Activated B cell treated with CpG ODN at 0.5 μM for 24 hours (primary cell): ENCODE results near the gene TBX2. TPM values are rescaled to one million over a fixed set of nuclear protein-coding genes. Genes with fewer than 3 reads are reported as not detected.
A peak's percentile ranks its signal among the peaks of the same experiment; 100 is the strongest.

ENCODE experiments used
- ATAC-seq: fragments of 200-7000 bp; cut with Tn5 transposase; one replicate; pipeline ENCODE4 v1.10.0; 2021; ENCODE audit warnings: low read depth, mild to moderate bottlenecking, moderate library complexity
- CTCF ChIA-PET: fragments of 350-600 bp; sonication (Branson Sonifier 250); formaldehyde crosslinking; loops from one replicate; lab custom pipeline; 2021; ENCODE audit warnings: antibody characterized with exemption; lab: Charles Lee
- POLR2A ChIA-PET: fragments of 350-600 bp; sonication (Branson Sonifier 250); formaldehyde crosslinking; loops from one replicate; lab custom pipeline; 2021; ENCODE audit warnings: antibody characterized with exemption; lab: Charles Lee
- DNase-seq: peaks from one replicate; pipeline ENCODE4 v3.0.0; 2022
- H3K27ac Mint-ChIP-seq: one replicate; pipeline ENCODE4 v1.8.0; 2020; ENCODE audit warnings: mixed read lengths
- H3K27me3 Mint-ChIP-seq: one replicate; pipeline ENCODE4 v1.8.0; 2021; ENCODE audit warnings: mixed read lengths
- H3K36me3 Mint-ChIP-seq: one replicate; pipeline ENCODE4 v1.8.0; 2021; ENCODE audit warnings: low read depth, mixed read lengths
- H3K4me1 Mint-ChIP-seq: one replicate; pipeline ENCODE4 v1.8.0; 2021; ENCODE audit warnings: mixed read lengths
- H3K4me3 Mint-ChIP-seq: one replicate; pipeline ENCODE4 v1.8.0; 2020; ENCODE audit warnings: mild to moderate bottlenecking, mixed read lengths
- H3K9me3 Mint-ChIP-seq: one replicate; pipeline ENCODE4 v1.8.0; 2020; ENCODE audit warnings: mixed read lengths
- CTCF ChIP-seq: fragments of 200-600 bp; IDR thresholded peaks from one replicate; pipeline ENCODE4 v1.8.0; 2022; ENCODE audit warnings: antibody characterized with exemption, mild to moderate bottlenecking
- intact Hi-C: fragments of 100-400 bp; cut with micrococcal nuclease; formaldehyde crosslinking; loops from one replicate; pipeline ENCODE4 v1.15.1; 2024
- total RNA-seq: library from RNA; stranded (reverse); gene quantifications from 2 replicates; pipeline ENCODE4 v1.2.3, GENCODE V29; 2022

The TBX2 gene
- total RNA-seq, 1 donor from 2014 or later = not detected

- ATAC-seq (peak; percentile 51), DNase-seq (no peak)
- Mint-ChIP-seq H3K27ac (no peak overlapping the region), H3K4me3 (peak overlapping the region; percentile 75), H3K9me3 (no peaks in the 10 kb centered on the region), H3K36me3 (no peaks in the 10 kb centered on the region), H3K4me1 (peaks cover 34% of the 10 kb centered on the region), H3K27me3 (peaks cover 40% of the 10 kb centered on the region)
- intact Hi-C loops = loop anchor here (2.0 to 10.0 kb wide), 6 partner anchors 15 to 732 kb away; partner anchors contain the start of gene BCAS3
- POLR2A ChIA-PET = no interaction called here
- TF ChIP-seq CTCF = no peak
- CTCF ChIA-PET = interaction anchor here (0.6 to 1.4 kb wide), 5 partner anchors 10 to 689 kb away, joined by 3 to 6 read pairs (median 3); no protein-coding TSS in a partner anchor
These were observed 9.9 kb downstream of the TBX2 start for GRCh38 chr17:61409301-61410112.

- Mint-ChIP-seq H3K4me3 (peak overlapping the region; percentile 75), H3K27me3 (peaks cover 39% of the 10 kb centered on the region), H3K27ac (peak overlapping the region; percentile 30), H3K9me3 (no peaks in the 10 kb centered on the region), H3K36me3 (no peaks in the 10 kb centered on the region), H3K4me1 (peaks cover 32% of the 10 kb centered on the region)
- CTCF ChIA-PET = interaction anchor here (0.6 to 1.4 kb wide), 3 partner anchors 426 to 690 kb away, joined by 3 to 6 read pairs (median 3); no protein-coding TSS in a partner anchor
- DNase-seq = peak; percentile 65
- TF ChIP-seq CTCF = no peak
- intact Hi-C loops = loop anchor here (2.0 to 5.0 kb wide), 4 partner anchors 44 to 733 kb away; partner anchors contain the start of gene BCAS3
- peak; percentile 58 for ATAC-seq
- POLR2A ChIA-PET = no interaction called here
These were observed 10.7 kb downstream of the TBX2 start for GRCh38 chr17:61410141-61411010.

- ChIA-PET CTCF (interaction anchor here (0.6 kb wide), 1 partner anchor 690 kb away, joined by 3 read pairs; no protein-coding TSS in a partner anchor), POLR2A (no interaction called here)
- H3K4me1 Mint-ChIP-seq = peaks cover 32% of the 10 kb centered on the region
- H3K27me3 Mint-ChIP-seq = peaks cover 39% of the 10 kb centered on the region
- intact Hi-C loops = loop anchor here (2.0 to 5.0 kb wide), 4 partner anchors 44 to 734 kb away; partner anchors contain the start of gene BCAS3
- DNase-seq = no peak
- H3K36me3 Mint-ChIP-seq = no peaks in the 10 kb centered on the region
- H3K27ac Mint-ChIP-seq = no peak overlapping the region
- ATAC-seq = no peak
- TF ChIP-seq CTCF = no peak
- peak overlapping the region; percentile 75 for H3K4me3 Mint-ChIP-seq
- H3K9me3 Mint-ChIP-seq = no peaks in the 10 kb centered on the region
These were observed 11.3 kb downstream of the TBX2 start for GRCh38 chr17:61411011-61411260.

GRCh38 chr17:61411261-61412142 lies 11.9 kb downstream of the TBX2 start:
- ChIA-PET CTCF (interaction anchor here (0.6 to 2.1 kb wide), 6 partner anchors 9 to 691 kb away, joined by 3 to 14 read pairs (median 3); no protein-coding TSS in a partner anchor), POLR2A (interaction anchor here (0.6 kb wide), 1 partner anchor 51 kb away, joined by 3 read pairs; no protein-coding TSS in a partner anchor)
- peak; percentile 1 for ATAC-seq
- H3K4me3 Mint-ChIP-seq = peak overlapping the region; percentile 74
- intact Hi-C loops = loop anchor here (1.0 to 5.0 kb wide), 12 partner anchors 8 to 734 kb away; partner anchors contain the start of genes BCAS3 and BRIP1
- peaks cover 33% of the 10 kb centered on the region for H3K27me3 Mint-ChIP-seq
- no peak for TF ChIP-seq CTCF
- H3K27ac Mint-ChIP-seq = no peak overlapping the region
- no peaks in the 10 kb centered on the region for H3K9me3 Mint-ChIP-seq
- peaks cover 30% of the 10 kb centered on the region for H3K4me1 Mint-ChIP-seq
- H3K36me3 Mint-ChIP-seq = no peaks in the 10 kb centered on the region
- DNase-seq = no peak
